ENCODE data around the gene FLT4. TPM values are rescaled to one million over a fixed set of nuclear protein-coding genes. Genes with fewer than 3 reads are reported as not detected.
"Not testable (repeated sequence)": the region's sequence is repeated elsewhere in the genome, so short reads cannot be mapped to it uniquely, and the experiment has no call there.

The FLT4 gene
- total RNA-seq, 1 experiment from 2014 or later: not detected

DNA sequence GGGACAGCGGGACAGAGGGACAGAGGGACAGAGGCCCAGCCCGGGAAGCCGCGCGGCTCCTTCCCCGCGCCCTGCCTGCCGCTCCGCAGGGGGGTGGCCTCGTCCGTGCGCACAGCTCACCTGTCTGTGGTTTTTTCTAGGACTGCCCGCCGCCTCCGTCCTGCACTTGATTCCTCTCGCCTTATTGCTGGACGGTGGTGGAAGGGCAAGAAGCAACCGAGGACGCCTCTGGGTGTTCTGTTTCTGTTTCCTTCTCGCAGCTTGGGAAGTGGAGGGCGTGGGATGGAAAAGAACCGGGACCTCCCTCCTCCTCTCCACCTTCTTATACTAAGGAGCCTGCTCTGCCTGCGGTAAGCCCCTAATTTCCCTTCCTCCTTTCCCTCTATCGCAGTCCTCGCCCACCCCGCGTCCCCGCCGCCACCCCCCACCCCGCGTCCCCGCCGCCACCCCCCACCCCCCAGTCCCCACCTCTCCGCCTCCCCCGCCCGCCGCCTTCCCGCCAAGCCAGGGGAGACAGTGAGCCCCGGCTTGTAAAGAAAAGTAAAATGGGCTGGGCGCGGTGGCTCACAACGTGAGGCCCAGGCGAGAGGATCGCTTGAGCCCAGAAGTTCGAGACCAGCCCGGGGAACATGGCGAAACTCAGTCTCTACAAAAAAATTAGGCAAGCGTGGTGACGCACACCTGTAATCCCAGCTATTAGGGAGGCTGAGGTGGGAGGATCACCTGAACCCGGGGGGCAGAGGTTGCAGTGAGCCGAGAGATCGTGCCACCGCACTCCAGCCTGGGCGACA is 9.6 kb upstream of the FLT4 start:
- TF ChIP-seq, protein P1, sequence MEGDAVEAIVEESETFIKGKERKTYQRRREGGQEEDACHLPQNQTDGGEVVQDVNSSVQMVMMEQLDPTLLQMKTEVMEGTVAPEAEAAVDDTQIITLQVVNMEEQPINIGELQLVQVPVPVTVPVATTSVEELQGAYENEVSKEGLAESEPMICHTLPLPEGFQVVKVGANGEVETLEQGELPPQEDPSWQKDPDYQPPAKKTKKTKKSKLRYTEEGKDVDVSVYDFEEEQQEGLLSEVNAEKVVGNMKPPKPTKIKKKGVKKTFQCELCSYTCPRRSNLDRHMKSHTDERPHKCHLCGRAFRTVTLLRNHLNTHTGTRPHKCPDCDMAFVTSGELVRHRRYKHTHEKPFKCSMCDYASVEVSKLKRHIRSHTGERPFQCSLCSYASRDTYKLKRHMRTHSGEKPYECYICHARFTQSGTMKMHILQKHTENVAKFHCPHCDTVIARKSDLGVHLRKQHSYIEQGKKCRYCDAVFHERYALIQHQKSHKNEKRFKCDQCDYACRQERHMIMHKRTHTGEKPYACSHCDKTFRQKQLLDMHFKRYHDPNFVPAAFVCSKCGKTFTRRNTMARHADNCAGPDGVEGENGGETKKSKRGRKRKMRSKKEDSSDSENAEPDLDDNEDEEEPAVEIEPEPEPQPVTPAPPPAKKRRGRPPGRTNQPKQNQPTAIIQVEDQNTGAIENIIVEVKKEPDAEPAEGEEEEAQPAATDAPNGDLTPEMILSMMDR (conservative IDR thresholded peaks at IDR 0.05; ENCODE audit: low read depth, low read length): no peak
- TF ChIP-seq EZH2 (IDR thresholded peaks at IDR 0.05; ENCODE audit: low read length, unreplicated experiment): no peak
- no peak for TF ChIP-seq EZH2phosphoT487 (IDR thresholded peaks at IDR 0.05; ENCODE audit: borderline replicate concordance, low read length)
- Histone ChIP-seq H3K4me1 (ENCODE audit: insufficient read depth, low read length) (no peaks in the 10 kb centered on the region), H3K27me3 (ENCODE audit: low read length) (peaks cover 60% of the 10 kb centered on the region), H3K27ac (ENCODE audit: low read length) (no peak overlapping the region), H2AFZ (ENCODE audit: low read length) (no peak overlapping the region), H3K4me2 (ENCODE audit: low read length) (no peak overlapping the region), H3K9me2 (replicated peaks; ENCODE audit: low read length) (no peaks in the 10 kb centered on the region), H3K9me3 (ENCODE audit: low read length) (no peaks in the 10 kb centered on the region), H3K36me3 (ENCODE audit: low read depth, low read length) (no peaks in the 10 kb centered on the region), H3F3A (ENCODE audit: low read length, unreplicated experiment) (no peaks in the 10 kb centered on the region), H3K9ac (ENCODE audit: low read length) (no peak overlapping the region), H4K20me1 (ENCODE audit: low read length) (no peaks in the 10 kb centered on the region), H3K4me3 (ENCODE audit: low read length) (no peak overlapping the region), H3K79me2 (ENCODE audit: low read length) (no peaks in the 10 kb centered on the region)
- intact Hi-C loops (cut with micrococcal nuclease): no loop called here
- ATAC-seq: peak; percentile 24; the same call in 1 of the 2 replicates
- no TSS peak for BruUV-seq (replicated peaks)
- POLR2A ChIA-PET (ENCODE audit: unreplicated experiment): no interaction called here
- DNase-seq: no peak
- CTCF ChIA-PET: no interaction called here

DNA sequence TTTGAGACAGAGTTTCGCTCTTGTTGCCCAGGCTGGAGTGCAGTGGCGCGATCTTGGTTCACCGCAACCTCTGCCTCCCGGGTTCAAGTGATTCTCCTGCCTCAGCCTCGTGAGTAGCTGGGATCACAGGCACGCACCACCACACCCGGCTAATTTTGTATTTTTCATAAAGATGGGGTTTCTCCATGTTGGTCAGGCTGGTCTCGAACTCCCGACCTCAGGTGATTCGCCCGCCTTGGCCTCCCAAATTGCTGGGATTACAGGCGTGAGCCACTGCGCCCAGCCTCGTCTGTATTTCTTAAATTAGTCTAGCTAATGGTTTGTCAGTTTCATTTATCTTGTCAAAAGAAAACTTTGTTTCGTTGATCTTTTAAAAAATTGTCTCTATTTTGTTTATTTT is 5.8 kb upstream of the FLT4 start:
- intact Hi-C loops (cut with micrococcal nuclease); H3K27ac ChIP-seq (ENCODE audit: low read length); H3F3A ChIP-seq (ENCODE audit: low read length, unreplicated experiment); H4K20me1 ChIP-seq (ENCODE audit: low read length); H3K9me3 ChIP-seq (ENCODE audit: low read length); CTCF ChIA-PET; H3K79me2 ChIP-seq (ENCODE audit: low read length); BruUV-seq (replicated peaks); H2AFZ ChIP-seq (ENCODE audit: low read length); H3K9ac ChIP-seq (ENCODE audit: low read length); ATAC-seq; H3K36me3 ChIP-seq (ENCODE audit: low read depth, low read length); DNase-seq; POLR2A ChIA-PET (ENCODE audit: unreplicated experiment); H3K4me2 ChIP-seq (ENCODE audit: low read length); H3K4me1 ChIP-seq (ENCODE audit: insufficient read depth, low read length); H3K9me2 ChIP-seq (replicated peaks; ENCODE audit: low read length); H3K4me3 ChIP-seq (ENCODE audit: low read length): not testable (repeated sequence)
- H3K27me3 ChIP-seq (ENCODE audit: low read length): peaks cover 71% of the 10 kb centered on the region

DNA sequence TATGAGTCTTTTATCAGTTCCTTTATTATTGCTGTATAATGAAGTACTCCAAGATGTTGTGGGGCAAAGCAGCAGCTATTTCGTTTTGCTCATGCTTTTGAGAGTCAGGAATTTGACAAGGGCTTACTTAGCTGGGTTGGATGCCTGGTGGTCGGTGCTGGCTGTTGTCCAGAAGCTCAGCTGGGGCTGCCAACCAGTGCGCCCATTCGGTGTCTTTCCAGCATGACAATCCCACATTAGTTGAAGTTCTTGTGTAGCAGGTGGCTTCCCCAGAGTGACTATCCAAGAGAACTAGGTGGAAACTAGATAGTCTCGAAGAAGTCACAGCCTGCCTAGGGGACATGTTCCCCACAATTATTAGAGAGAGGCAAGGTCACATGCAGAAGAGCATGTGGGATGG is 3.4 kb upstream of the FLT4 start:
- intact Hi-C loops (cut with micrococcal nuclease): no loop called here
- TF ChIP-seq, protein P1 (conservative IDR thresholded peaks at IDR 0.05; ENCODE audit: low read depth, low read length): no peak
- TF ChIP-seq EZH2 (IDR thresholded peaks at IDR 0.05; ENCODE audit: low read length, unreplicated experiment): no peak
- TF ChIP-seq EZH2phosphoT487 (IDR thresholded peaks at IDR 0.05; ENCODE audit: borderline replicate concordance, low read length): no peak
- ATAC-seq (no peak), DNase-seq (no peak)
- H4K20me1 ChIP-seq (ENCODE audit: low read length): no peaks in the 10 kb centered on the region
- no peaks in the 10 kb centered on the region for H3K36me3 ChIP-seq (ENCODE audit: low read depth, low read length)
- POLR2A ChIA-PET (ENCODE audit: unreplicated experiment): no interaction called here
- H3K9me2 ChIP-seq (replicated peaks; ENCODE audit: low read length): no peaks in the 10 kb centered on the region
- BruUV-seq (replicated peaks): no TSS peak
- peaks cover 71% of the 10 kb centered on the region for H3K27me3 ChIP-seq (ENCODE audit: low read length)
- no peak overlapping the region for H3K27ac ChIP-seq (ENCODE audit: low read length)
- no peaks in the 10 kb centered on the region for H3F3A ChIP-seq (ENCODE audit: low read length, unreplicated experiment)
- no peaks in the 10 kb centered on the region for H3K9me3 ChIP-seq (ENCODE audit: low read length)
- CTCF ChIA-PET: no interaction called here
- no peak overlapping the region for H3K4me2 ChIP-seq (ENCODE audit: low read length)
- H2AFZ ChIP-seq (ENCODE audit: low read length): no peak overlapping the region
- H3K9ac ChIP-seq (ENCODE audit: low read length): no peak overlapping the region
- no peak overlapping the region for H3K4me3 ChIP-seq (ENCODE audit: low read length)
- no peaks in the 10 kb centered on the region for H3K4me1 ChIP-seq (ENCODE audit: insufficient read depth, low read length)
- no peaks in the 10 kb centered on the region for H3K79me2 ChIP-seq (ENCODE audit: low read length)

Measured in PC-3 (cell line).